Left renal cortex interstitium (tissue), 4 donors: Measurements from ENCODE around the gene DSTN. TPM values are rescaled to one million over a fixed set of nuclear protein-coding genes. Genes with fewer than 3 reads are reported as not detected.
"Not testable (repeated sequence)": the region's sequence is repeated elsewhere in the genome, so short reads cannot be mapped to it uniquely, and the experiment has no call there.

Experiments
- DNase-seq, 4 donors: peaks; one replicate each; pipeline ENCODE4 v3.0.0-alpha.2; 2013; ENCODE audit warnings: low read depth in 4 of 4, low spot score in 2 of 4, missing footprints in 1 of 4
- polyA plus RNA-seq, 4 donors: library from polyadenylated mRNA; unstranded; fragments of 120-200 nt; gene quantifications; one replicate each; pipeline ENCODE4 v1.2.1, GENCODE V29; 2013; ENCODE audit not compliant: insufficient read length in 4 of 4

The DSTN gene
- polyA plus RNA-seq, 4 donors: 319 to 426 (median 377) TPM

DNA sequence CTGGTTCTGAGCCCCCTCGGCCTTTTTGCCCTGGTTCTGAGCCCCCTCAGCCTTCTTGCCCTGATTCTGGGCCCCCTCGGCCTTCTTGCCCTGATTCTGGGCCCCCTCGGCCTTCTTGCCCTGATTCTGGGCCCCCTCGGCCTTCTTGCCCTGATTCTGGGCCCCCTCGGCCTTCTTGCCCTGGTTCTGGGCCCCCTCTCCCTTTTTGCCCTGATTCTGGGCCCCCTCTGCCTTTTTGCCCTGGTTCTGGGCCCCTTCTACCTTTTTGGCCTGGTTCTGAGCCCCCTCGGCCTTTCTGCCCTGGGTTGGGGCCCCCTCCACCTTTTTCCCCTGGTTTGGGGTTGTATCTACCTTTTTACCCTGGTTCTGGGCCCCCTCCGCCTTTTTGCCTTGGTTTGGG is 89.5 kb downstream of the DSTN start:
- not testable (repeated sequence) for DNase-seq

Other genes with a start within 250 kb of the DSTN start
- 1 to 10 TPM; 3.3 to 3.5 (median 3.5) TPM for gene BFSP1, start 38.7 kb upstream of the DSTN start, polyA plus RNA-seq
- gene RRBP1, start 112.2 kb downstream of the DSTN start, polyA plus RNA-seq: 100 to 1,000 TPM; 113 to 136 (median 126) TPM
- gene BANF2, start 129.9 kb downstream of the DSTN start, polyA plus RNA-seq: under 1 TPM in 1 of 4 donors, not detected in 3; 0.31 TPM